Prostate gland (tissue), 2 donors: Measurements from ENCODE around the gene VPS13C.

Experiments
- POLR2A ChIP-seq: fragments of 450-650 bp; IDR thresholded peaks from one replicate; pipeline ENCODE4 v1.6.1; 2016; ENCODE audit warnings: antibody characterized with exemption, mild to moderate bottlenecking
- TF ChIP-seq, protein P1 (sequence below), 4 experiments: fragments of 200-600 bp in 2 of 4; fragments of 450-650 bp in 2 of 4; sonication (generic) in 2 of 4; IDR thresholded peaks; 1 replicate in 3 of 4; 2 replicates in 1 of 4; pipeline ENCODE4 v1.5.1; 2016 to 2019; ENCODE audit warnings: antibody characterized with exemption in 4 of 4, mild to moderate bottlenecking in 2 of 4, moderate library complexity in 2 of 4

DNA sequence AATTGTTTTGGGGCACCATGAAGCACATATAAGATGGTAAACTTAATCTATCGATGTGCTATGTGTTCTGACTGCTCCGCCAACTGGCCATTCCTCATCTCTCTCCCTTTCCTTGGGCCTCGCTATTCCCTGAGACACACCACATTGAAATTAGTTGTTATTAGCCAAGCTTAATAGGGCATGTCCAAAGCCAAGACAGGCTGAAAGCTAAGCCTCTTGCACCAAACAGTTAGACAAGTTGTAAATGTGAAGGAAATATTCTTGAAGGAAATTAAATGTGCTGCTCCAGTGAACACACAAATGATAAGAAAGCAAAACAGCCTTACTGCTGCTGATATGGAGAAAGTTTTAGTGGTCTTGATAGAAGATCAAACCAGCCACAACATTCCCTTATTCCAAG lies 45.8 kb upstream of the VPS13C start:
- TF ChIP-seq, protein P1, sequence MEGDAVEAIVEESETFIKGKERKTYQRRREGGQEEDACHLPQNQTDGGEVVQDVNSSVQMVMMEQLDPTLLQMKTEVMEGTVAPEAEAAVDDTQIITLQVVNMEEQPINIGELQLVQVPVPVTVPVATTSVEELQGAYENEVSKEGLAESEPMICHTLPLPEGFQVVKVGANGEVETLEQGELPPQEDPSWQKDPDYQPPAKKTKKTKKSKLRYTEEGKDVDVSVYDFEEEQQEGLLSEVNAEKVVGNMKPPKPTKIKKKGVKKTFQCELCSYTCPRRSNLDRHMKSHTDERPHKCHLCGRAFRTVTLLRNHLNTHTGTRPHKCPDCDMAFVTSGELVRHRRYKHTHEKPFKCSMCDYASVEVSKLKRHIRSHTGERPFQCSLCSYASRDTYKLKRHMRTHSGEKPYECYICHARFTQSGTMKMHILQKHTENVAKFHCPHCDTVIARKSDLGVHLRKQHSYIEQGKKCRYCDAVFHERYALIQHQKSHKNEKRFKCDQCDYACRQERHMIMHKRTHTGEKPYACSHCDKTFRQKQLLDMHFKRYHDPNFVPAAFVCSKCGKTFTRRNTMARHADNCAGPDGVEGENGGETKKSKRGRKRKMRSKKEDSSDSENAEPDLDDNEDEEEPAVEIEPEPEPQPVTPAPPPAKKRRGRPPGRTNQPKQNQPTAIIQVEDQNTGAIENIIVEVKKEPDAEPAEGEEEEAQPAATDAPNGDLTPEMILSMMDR (IDR thresholded peaks at IDR 0.05): no peak
- no peak for TF ChIP-seq POLR2A
